ENCODE measurements around the gene ICOS. TPM values are rescaled to one million over a fixed set of nuclear protein-coding genes. Genes with fewer than 3 reads are reported as not detected.

Gene ICOS
- total and polyA plus RNA-seq, 12 donors = 0.07 to 0.51 (median 0.21) TPM; not detected in 6

- intact Hi-C loops (cut with DNase I) = no loop called here
- no peaks in the 10 kb centered on the region for H3K36me3 ChIP-seq (replicated peaks in 1 of 2)
- no peak overlapping the region for H3K4me3 ChIP-seq
- peak overlapping the region in 2 of 5 donors; percentile 19 to 63 for H3K27ac ChIP-seq
- 33 to 58% (median 52%) methylated on average over 3 of the region's 3 CpGs for WGBS, 4 donors
- H3K9me3 ChIP-seq (replicated peaks in 1 of 3) = no peaks in the 10 kb centered on the region
- no peak for DNase-seq
- TF ChIP-seq POLR2A (IDR thresholded peaks at IDR 0.05) (no peak), CTCF (IDR thresholded peaks at IDR 0.05) (no peak)
- no peaks in the 10 kb centered on the region for H3K4me1 ChIP-seq (replicated peaks in 1 of 2)
- no peaks in the 10 kb centered on the region for H3K27me3 ChIP-seq
Observed at GRCh38 chr2:203908797-203909185, 27.8 kb upstream of the ICOS start.

- WGBS, 4 donors = 10 to 18% (median 14%) methylated on average over 8 of the region's 8 CpGs
Observed at GRCh38 chr2:203909261-203909967, 27.1 kb upstream of the ICOS start.

GRCh38 chr2:203909974-203910373, 26.6 kb upstream of the ICOS start:
- no peaks in the 10 kb centered on the region for H3K4me1 ChIP-seq (replicated peaks in 1 of 2)
- H3K36me3 ChIP-seq (replicated peaks in 1 of 2) = no peaks in the 10 kb centered on the region
- H3K27ac ChIP-seq = peak overlapping the region in 1 of 5 donors; percentile 38
- no peaks in the 10 kb centered on the region for H3K9me3 ChIP-seq (replicated peaks in 1 of 3)
- no peak for DNase-seq
- intact Hi-C loops (cut with DNase I) = no loop called here
- TF ChIP-seq POLR2A (IDR thresholded peaks at IDR 0.05) (no peak), CTCF (IDR thresholded peaks at IDR 0.05) (no peak)
- H3K4me3 ChIP-seq = no peak overlapping the region
- 58 to 61% (median 60%) methylated on average over 5 of the region's 5 CpGs for WGBS, 4 donors
- H3K27me3 ChIP-seq = no peaks in the 10 kb centered on the region

More at GRCh38 chr2:203909261-203909967, 27.1 kb upstream of the ICOS start:
- TF ChIP-seq POLR2A (IDR thresholded peaks at IDR 0.05) = no peak
- TF ChIP-seq CTCF (IDR thresholded peaks at IDR 0.05) = peak; percentile 56 to 69 (median 62)
- no peaks in the 10 kb centered on the region for H3K4me1 ChIP-seq (replicated peaks in 1 of 2)
- H3K27ac ChIP-seq = peak overlapping the region in 2 of 5 donors; percentile 38 to 63
- no peaks in the 10 kb centered on the region for H3K27me3 ChIP-seq
- H3K4me3 ChIP-seq = peak overlapping the region in 1 of 4 donors; percentile 25
- no peaks in the 10 kb centered on the region for H3K36me3 ChIP-seq (replicated peaks in 1 of 2)
- peak in 2 of 7 donors; percentile 8 to 33 for DNase-seq
- no peaks in the 10 kb centered on the region for H3K9me3 ChIP-seq (replicated peaks in 1 of 3)
- intact Hi-C loops (cut with DNase I) = no loop called here

GRCh38 chr2:203913947-203914346, 22.6 kb upstream of the ICOS start:
- Histone ChIP-seq H3K27me3 (no peaks in the 10 kb centered on the region), H3K4me1 (replicated peaks in 1 of 2) (no peaks in the 10 kb centered on the region), H3K4me3 (no peak overlapping the region), H3K27ac (no peak overlapping the region), H3K9me3 (replicated peaks in 1 of 3) (no peaks in the 10 kb centered on the region), H3K36me3 (replicated peaks in 1 of 2) (no peaks in the 10 kb centered on the region)
- no peak for TF ChIP-seq CTCF (IDR thresholded peaks at IDR 0.05)
- no peak for TF ChIP-seq POLR2A (IDR thresholded peaks at IDR 0.05)
- DNase-seq = no peak
- 64 to 83% (median 77%) methylated on average over 8 of the region's 8 CpGs for WGBS, 4 donors
- intact Hi-C loops (cut with DNase I) = no loop called here
